HG03280 (cell line): ENCODE data around the gene PPP1R7.

Experiments
- ATAC-seq: cut with Tn5 transposase; IDR thresholded peaks from one replicate; pipeline ENCODE4 v1.9.1; 2021; ENCODE audit warnings: mild to moderate bottlenecking, moderate library complexity; ENCODE audit not compliant: unreplicated experiment

PPP1R7 gene

GRCh38 chr2:241160318-241160717, 10.1 kb downstream of the PPP1R7 start:
- no peak for ATAC-seq

- no peak for ATAC-seq
Measured at GRCh38 chr2:241161646-241162281, 11.5 kb downstream of the PPP1R7 start.

GRCh38 chr2:241163601-241164118, 13.4 kb downstream of the PPP1R7 start:
- ATAC-seq, result no peak

- no peak for ATAC-seq
Measured at GRCh38 chr2:241168366-241168765, 18.1 kb downstream of the PPP1R7 start.

GRCh38 chr2:241173557-241173956, 23.3 kb downstream of the PPP1R7 start:
- no peak for ATAC-seq

GRCh38 chr2:241177526-241178334, 27.5 kb downstream of the PPP1R7 start:
- no peak for ATAC-seq

GRCh38 chr2:241178961-241179360, 28.7 kb downstream of the PPP1R7 start:
- ATAC-seq, result no peak

GRCh38 chr2:241179899-241180298, 29.6 kb downstream of the PPP1R7 start:
- no peak for ATAC-seq

- no peak for ATAC-seq
Measured at GRCh38 chr2:241180495-241180894, 30.2 kb downstream of the PPP1R7 start.

GRCh38 chr2:241182126-241182525, 31.9 kb downstream of the PPP1R7 start:
- ATAC-seq, result no peak

GRCh38 chr2:241182531-241183133, 32.4 kb downstream of the PPP1R7 start:
- ATAC-seq, result no peak

- ATAC-seq, result no peak
Measured at GRCh38 chr2:241183221-241183620, 33.0 kb downstream of the PPP1R7 start.

- ATAC-seq, result no peak
Measured at GRCh38 chr2:241184901-241185300, 34.6 kb downstream of the PPP1R7 start.

GRCh38 chr2:241185961-241186360, 35.7 kb downstream of the PPP1R7 start:
- no peak for ATAC-seq

- ATAC-seq, result no peak
Measured at GRCh38 chr2:241187101-241187917, 37.0 kb downstream of the PPP1R7 start.

- no peak for ATAC-seq
Measured at GRCh38 chr2:241187918-241188234, 37.6 kb downstream of the PPP1R7 start.

GRCh38 chr2:241188361-241189092, 38.3 kb downstream of the PPP1R7 start, which contains the start of gene ANO7:
TSS of gene ANO7 (plus strand) at chr2:241188677. CDS start at chr2:241190064, 1,387 bp downstream.
- no peak for ATAC-seq

GRCh38 chr2:241189093-241189855, 39.0 kb downstream of the PPP1R7 start:
- ATAC-seq, result no peak

- no peak for ATAC-seq
Measured at GRCh38 chr2:241189856-241190201, 39.6 kb downstream of the PPP1R7 start.
